GM12872 (cell line): ENCODE results near the gene MOXD1.

ENCODE experiments used
- TF ChIP-seq, protein P1 (sequence below): IDR thresholded peaks from 3 replicates; pipeline ENCODE4 v1.5.1; 2011; ENCODE audit warnings: low read depth, mild to moderate bottlenecking, low read length, moderate library complexity; ENCODE audit not compliant: insufficient read depth

Gene MOXD1

DNA sequence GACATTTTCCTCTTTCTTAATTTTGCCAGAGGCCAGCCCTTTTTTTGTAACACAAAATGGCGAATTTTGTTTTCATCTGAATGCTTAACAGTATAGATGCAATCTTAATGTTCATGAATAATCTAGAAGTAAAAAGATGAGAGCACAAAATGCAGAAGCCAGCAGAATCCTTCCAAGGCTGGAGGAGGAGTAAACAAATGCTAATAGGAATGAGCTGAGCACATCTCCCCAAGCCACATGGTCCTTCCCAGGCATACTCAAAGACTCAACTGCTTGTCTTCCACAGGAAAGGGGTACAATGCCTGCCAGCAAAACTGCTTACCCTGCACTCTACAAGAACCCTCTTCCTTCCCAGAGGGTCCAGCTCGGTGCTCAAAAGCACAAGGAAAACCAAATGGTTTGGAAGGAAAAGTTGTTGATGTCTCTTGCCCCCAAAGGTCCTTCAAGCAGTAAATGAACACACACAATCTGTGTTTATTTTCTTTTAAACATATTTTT, 155.1 kb downstream of the MOXD1 start:
- TF ChIP-seq, protein P1, sequence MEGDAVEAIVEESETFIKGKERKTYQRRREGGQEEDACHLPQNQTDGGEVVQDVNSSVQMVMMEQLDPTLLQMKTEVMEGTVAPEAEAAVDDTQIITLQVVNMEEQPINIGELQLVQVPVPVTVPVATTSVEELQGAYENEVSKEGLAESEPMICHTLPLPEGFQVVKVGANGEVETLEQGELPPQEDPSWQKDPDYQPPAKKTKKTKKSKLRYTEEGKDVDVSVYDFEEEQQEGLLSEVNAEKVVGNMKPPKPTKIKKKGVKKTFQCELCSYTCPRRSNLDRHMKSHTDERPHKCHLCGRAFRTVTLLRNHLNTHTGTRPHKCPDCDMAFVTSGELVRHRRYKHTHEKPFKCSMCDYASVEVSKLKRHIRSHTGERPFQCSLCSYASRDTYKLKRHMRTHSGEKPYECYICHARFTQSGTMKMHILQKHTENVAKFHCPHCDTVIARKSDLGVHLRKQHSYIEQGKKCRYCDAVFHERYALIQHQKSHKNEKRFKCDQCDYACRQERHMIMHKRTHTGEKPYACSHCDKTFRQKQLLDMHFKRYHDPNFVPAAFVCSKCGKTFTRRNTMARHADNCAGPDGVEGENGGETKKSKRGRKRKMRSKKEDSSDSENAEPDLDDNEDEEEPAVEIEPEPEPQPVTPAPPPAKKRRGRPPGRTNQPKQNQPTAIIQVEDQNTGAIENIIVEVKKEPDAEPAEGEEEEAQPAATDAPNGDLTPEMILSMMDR = no peak
